Trophoblast cell (in vitro differentiated cells and primary cell): ENCODE results near the gene VIT.
"Not testable (repeated sequence)": the region's sequence is repeated elsewhere in the genome, so short reads cannot be mapped to it uniquely, and the experiment has no call there.

Experiments used
- DNase-seq, 2 donors: peaks; one replicate each; pipeline ENCODE4 v3.0.0-alpha.2; 2016
- H2AFZ ChIP-seq: 2 replicates; pipeline ENCODE4 v1.6.1; 2013; ENCODE audit warnings: low read length, moderate library complexity, mild to moderate bottlenecking; ENCODE audit not compliant: insufficient read depth, poor library complexity
- H2AK5ac ChIP-seq: 2 replicates; pipeline ENCODE4 v1.6.1; 2013; ENCODE audit warnings: mild to moderate bottlenecking, low read length
- H2BK120ac ChIP-seq: 2 replicates; pipeline ENCODE4 v1.6.1; 2013; ENCODE audit warnings: low read length, mild to moderate bottlenecking, moderate library complexity; ENCODE audit not compliant: insufficient read depth, poor library complexity
- H2BK12ac ChIP-seq: 2 replicates; pipeline ENCODE4 v1.6.1; 2013; ENCODE audit warnings: mild to moderate bottlenecking, low read length, moderate library complexity
- H2BK5ac ChIP-seq: 2 replicates; pipeline ENCODE4 v1.6.1; 2013; ENCODE audit warnings: low read length, low read depth, moderate library complexity, mild to moderate bottlenecking; ENCODE audit not compliant: poor library complexity
- H3K14ac ChIP-seq: 2 replicates; pipeline ENCODE4 v1.6.1; 2013; ENCODE audit warnings: mild to moderate bottlenecking, low read length
- H3K18ac ChIP-seq: 2 replicates; pipeline ENCODE4 v1.6.1; 2013; ENCODE audit warnings: mild to moderate bottlenecking, low read length
- H3K23ac ChIP-seq: 2 replicates; pipeline ENCODE4 v1.6.1; 2013; ENCODE audit warnings: low read length
- H3K27ac ChIP-seq: 2 replicates; pipeline ENCODE4 v1.5.1; 2013; ENCODE audit warnings: low read depth, mild to moderate bottlenecking, inconsistent platforms, low read length, moderate library complexity
- H3K27me3 ChIP-seq: 2 replicates; pipeline ENCODE4 v1.6.1; 2013; ENCODE audit warnings: inconsistent platforms, mild to moderate bottlenecking, low read length, moderate library complexity; ENCODE audit not compliant: insufficient read depth
- H3K36me3 ChIP-seq, 2 experiments: 1 replicate in 1 of 2; 2 replicates in 1 of 2; pipeline ENCODE4 v1.6.1; 2013; ENCODE audit warnings: low read length in 2 of 2, mild to moderate bottlenecking in 2 of 2, moderate library complexity in 1 of 2; ENCODE audit not compliant: insufficient read depth in 2 of 2, control insufficient read depth in 1 of 2
- H3K4ac ChIP-seq: 2 replicates; pipeline ENCODE4 v1.6.1; 2013; ENCODE audit warnings: low read depth, mild to moderate bottlenecking, low read length, moderate library complexity
- H3K4me1 ChIP-seq, 2 experiments: 1 replicate in 1 of 2; 2 replicates in 1 of 2; pipeline ENCODE4 v1.6.1; 2013; ENCODE audit warnings: low read length in 2 of 2, mild to moderate bottlenecking in 2 of 2, moderate library complexity in 1 of 2; ENCODE audit not compliant: insufficient read depth in 2 of 2, control insufficient read depth in 1 of 2
- H3K4me2 ChIP-seq: 2 replicates; pipeline ENCODE4 v1.6.1; 2013; ENCODE audit warnings: inconsistent platforms, mild to moderate bottlenecking, low read length, moderate library complexity
- H3K4me3 ChIP-seq: 2 replicates; pipeline ENCODE4 v1.5.1; 2013; ENCODE audit warnings: mild to moderate bottlenecking, low read depth, low read length, inconsistent platforms
- H3K79me1 ChIP-seq: one replicate; pipeline ENCODE4 v1.6.1; 2013; ENCODE audit warnings: low read length
- H3K79me2 ChIP-seq: 2 replicates; pipeline ENCODE4 v1.6.1; 2013; ENCODE audit warnings: low read length, mild to moderate bottlenecking; ENCODE audit not compliant: control insufficient read depth, insufficient read depth, poor library complexity
- H3K9ac ChIP-seq: 2 replicates; pipeline ENCODE4 v1.6.1; 2013; ENCODE audit warnings: mild to moderate bottlenecking, low read length
- H3K9me3 ChIP-seq: 2 replicates; pipeline ENCODE4 v1.6.1; 2013; ENCODE audit warnings: low read depth, mild to moderate bottlenecking, control low read depth, inconsistent platforms, low read length; ENCODE audit not compliant: insufficient read depth
- H4K12ac ChIP-seq: 2 replicates; pipeline ENCODE4 v1.6.1; 2013; ENCODE audit warnings: low read depth, mild to moderate bottlenecking, low read length, moderate library complexity
- H4K8ac ChIP-seq: 2 replicates; pipeline ENCODE4 v1.6.1; 2013; ENCODE audit warnings: low read depth, mild to moderate bottlenecking, low read length, moderate library complexity
- H4K91ac ChIP-seq: one replicate; pipeline ENCODE4 v1.6.1; 2013; ENCODE audit warnings: low read depth, mild to moderate bottlenecking, low read length, moderate library complexity
- WGBS: extraction: QIAGEN DNeasy Blood & Tissue Kit; methylation state at CpG from one replicate; pipeline ENCODE4 v1.1.7; 2013; ENCODE audit warnings: missing lambda C conversion rate; ENCODE audit not compliant: insufficient read length, insufficient coverage; ENCODE audit errors: extremely low coverage; 5-methylcytosine and 5-hydroxymethylcytosine counted together

Gene VIT

GRCh38 chr2:36683002-36683401, 13.5 kb upstream of the VIT start:
- no peaks in the 10 kb centered on the region for H3K4me1 ChIP-seq
- H3K27ac ChIP-seq, result no peak overlapping the region
- H2BK5ac ChIP-seq, result no peak overlapping the region
- no peak overlapping the region for H2BK12ac ChIP-seq
- no peaks in the 10 kb centered on the region for H3K79me1 ChIP-seq
- H3K14ac ChIP-seq, result no peak overlapping the region
- H4K12ac ChIP-seq, result no peak overlapping the region
- WGBS, result no CpG with 5 or more reads among the region's 2 CpGs
- no peak overlapping the region for H4K91ac ChIP-seq
- H3K18ac ChIP-seq, result no peak overlapping the region
- no peak overlapping the region for H4K8ac ChIP-seq
- H3K27me3 ChIP-seq, result no peaks in the 10 kb centered on the region
- no peaks in the 10 kb centered on the region for H3K79me2 ChIP-seq
- H3K9ac ChIP-seq, result no peak overlapping the region
- no peaks in the 10 kb centered on the region for H3K36me3 ChIP-seq
- H3K4ac ChIP-seq, result no peak overlapping the region
- no peak overlapping the region for H2BK120ac ChIP-seq
- DNase-seq, result no peak
- no peak overlapping the region for H3K4me3 ChIP-seq
- no peak overlapping the region for H2AK5ac ChIP-seq
- no peak overlapping the region for H3K23ac ChIP-seq
- peaks cover under 1% of the 10 kb centered on the region for H3K9me3 ChIP-seq
- no peak overlapping the region for H3K4me2 ChIP-seq
- H2AFZ ChIP-seq, result no peak overlapping the region

GRCh38 chr2:36688291-36688690, 8.2 kb upstream of the VIT start:
- not testable (repeated sequence) for H3K14ac ChIP-seq, H3K23ac ChIP-seq, H3K4me3 ChIP-seq, H3K9ac ChIP-seq, H4K12ac ChIP-seq, H3K36me3 ChIP-seq, H2BK5ac ChIP-seq, H3K9me3 ChIP-seq, H3K79me1 ChIP-seq, H2BK120ac ChIP-seq, H3K4me2 ChIP-seq, H2BK12ac ChIP-seq, H3K18ac ChIP-seq, H2AK5ac ChIP-seq, H3K4ac ChIP-seq, H3K27me3 ChIP-seq, H3K4me1 ChIP-seq, DNase-seq, H2AFZ ChIP-seq, H3K79me2 ChIP-seq, H4K91ac ChIP-seq, H3K27ac ChIP-seq, H4K8ac ChIP-seq
- WGBS, result no CpG with 5 or more reads among the region's 30 CpGs

- no CpG with 5 or more reads among the region's 15 CpGs for WGBS
- H2BK12ac ChIP-seq, H4K91ac ChIP-seq, H3K4me2 ChIP-seq, H3K23ac ChIP-seq, H3K4me3 ChIP-seq, H2AFZ ChIP-seq, H3K4ac ChIP-seq, H3K27ac ChIP-seq, H2BK120ac ChIP-seq, H2BK5ac ChIP-seq, H3K9me3 ChIP-seq, H3K14ac ChIP-seq, DNase-seq, H4K12ac ChIP-seq, H3K18ac ChIP-seq, H3K4me1 ChIP-seq, H3K27me3 ChIP-seq, H3K79me1 ChIP-seq, H3K79me2 ChIP-seq, H4K8ac ChIP-seq, H3K36me3 ChIP-seq, H3K9ac ChIP-seq, H2AK5ac ChIP-seq: not testable (repeated sequence)
Observed at GRCh38 chr2:36689013-36689412, 7.5 kb upstream of the VIT start.

- H2BK12ac ChIP-seq, result no peak overlapping the region
- WGBS, result no CpG with 5 or more reads among the region's 2 CpGs
- H3K79me1 ChIP-seq, result no peaks in the 10 kb centered on the region
- H3K23ac ChIP-seq, result no peak overlapping the region
- no peaks in the 10 kb centered on the region for H3K27me3 ChIP-seq
- H3K27ac ChIP-seq, result no peak overlapping the region
- H4K91ac ChIP-seq, result no peak overlapping the region
- H3K14ac ChIP-seq, result no peak overlapping the region
- H3K4me2 ChIP-seq, result no peak overlapping the region
- peaks cover 2% of the 10 kb centered on the region for H3K9me3 ChIP-seq
- no peak overlapping the region for H2BK120ac ChIP-seq
- H2BK5ac ChIP-seq, result no peak overlapping the region
- no peak overlapping the region for H3K18ac ChIP-seq
- no peak overlapping the region for H2AFZ ChIP-seq
- H3K36me3 ChIP-seq, result no peaks in the 10 kb centered on the region
- no peak overlapping the region for H4K8ac ChIP-seq
- no peak overlapping the region for H3K9ac ChIP-seq
- no peak for DNase-seq
- H2AK5ac ChIP-seq, result no peak overlapping the region
- H3K79me2 ChIP-seq, result no peaks in the 10 kb centered on the region
- no peak overlapping the region for H4K12ac ChIP-seq
- H3K4me1 ChIP-seq, result no peaks in the 10 kb centered on the region
- no peak overlapping the region for H3K4ac ChIP-seq
- no peak overlapping the region for H3K4me3 ChIP-seq
Observed at GRCh38 chr2:36692121-36692520, 4.4 kb upstream of the VIT start.
